Duodenal mucosa (tissue), 2 donors: Measurements from ENCODE around the gene CROCC2.

Experiments
- H3K27ac ChIP-seq: one replicate; pipeline ENCODE4 v1.7.0; 2013; ENCODE audit warnings: low read depth, low read length
- H3K27me3 ChIP-seq, 2 donors: one replicate each; pipeline ENCODE4 v1.7.0; 2013; ENCODE audit warnings: low read length in 2 of 2, control low read depth in 1 of 2; ENCODE audit not compliant: insufficient read depth in 2 of 2, control insufficient read depth in 1 of 2
- H3K36me3 ChIP-seq, 2 donors: one replicate each; pipeline ENCODE4 v1.7.0; 2013; ENCODE audit warnings: low read length in 2 of 2, control low read depth in 1 of 2; ENCODE audit not compliant: insufficient read depth in 2 of 2, control insufficient read depth in 1 of 2
- H3K4me1 ChIP-seq, 2 donors: one replicate each; pipeline ENCODE4 v1.7.0; 2013; ENCODE audit warnings: low read length in 2 of 2, control low read depth in 1 of 2; ENCODE audit not compliant: insufficient read depth in 2 of 2, control insufficient read depth in 1 of 2
- H3K4me3 ChIP-seq, 2 donors: one replicate each; pipeline ENCODE4 v1.7.0; 2013; ENCODE audit warnings: low read length in 2 of 2, low read depth in 1 of 2
- H3K9ac ChIP-seq, 2 donors: one replicate each; pipeline ENCODE4 v1.7.0; 2013; ENCODE audit warnings: low read length in 2 of 2, low read depth in 1 of 2
- H3K9me3 ChIP-seq, 2 donors: one replicate each; pipeline ENCODE4 v1.7.0; 2013; ENCODE audit warnings: low read length in 2 of 2, control low read depth in 1 of 2; ENCODE audit not compliant: control insufficient read depth in 1 of 2

CROCC2 gene

DNA sequence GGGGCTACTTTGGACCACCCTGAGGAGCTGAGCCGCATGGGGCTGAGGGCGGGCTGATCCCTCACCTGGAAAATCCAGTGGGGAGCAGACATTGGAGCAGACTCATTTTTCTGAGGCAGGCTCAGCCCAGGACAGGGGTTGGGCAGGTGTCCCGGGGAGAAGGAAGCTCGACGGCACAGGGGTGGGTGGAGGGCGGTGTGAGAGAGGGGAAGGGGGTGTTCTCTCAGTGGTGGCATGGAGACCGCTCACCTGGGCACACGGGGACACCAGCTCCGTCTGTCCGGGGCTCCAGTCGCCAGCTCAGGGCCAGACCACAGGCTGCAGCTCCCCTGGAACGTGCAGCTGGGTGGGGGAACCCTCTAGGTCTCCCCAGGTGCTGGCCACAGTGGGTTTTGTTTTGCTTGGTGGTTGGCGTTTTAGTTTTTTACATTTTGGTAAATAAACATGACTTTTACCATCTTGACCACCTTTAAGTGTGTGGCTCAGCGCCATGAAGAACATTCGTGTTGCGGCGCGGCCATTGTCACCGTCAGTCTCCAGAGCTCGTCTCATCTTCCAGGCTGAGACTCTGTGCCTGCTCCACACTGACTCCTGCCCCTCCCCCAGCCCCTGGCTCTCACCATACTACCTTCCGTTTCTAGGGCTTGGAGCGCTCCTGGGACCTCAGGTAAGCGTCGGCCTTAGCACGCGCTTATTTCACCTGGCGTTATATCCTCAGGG, 5.8 kb upstream of the CROCC2 start:
- Histone ChIP-seq H3K9ac (no peak overlapping the region), H3K4me1 (peaks cover 19 to 36% of the 10 kb centered on the region in 2 donors), H3K4me3 (no peak overlapping the region), H3K27me3 (no peaks in the 10 kb centered on the region), H3K9me3 (no peaks in the 10 kb centered on the region), H3K27ac (no peak overlapping the region), H3K36me3 (no peaks in the 10 kb centered on the region)

DNA sequence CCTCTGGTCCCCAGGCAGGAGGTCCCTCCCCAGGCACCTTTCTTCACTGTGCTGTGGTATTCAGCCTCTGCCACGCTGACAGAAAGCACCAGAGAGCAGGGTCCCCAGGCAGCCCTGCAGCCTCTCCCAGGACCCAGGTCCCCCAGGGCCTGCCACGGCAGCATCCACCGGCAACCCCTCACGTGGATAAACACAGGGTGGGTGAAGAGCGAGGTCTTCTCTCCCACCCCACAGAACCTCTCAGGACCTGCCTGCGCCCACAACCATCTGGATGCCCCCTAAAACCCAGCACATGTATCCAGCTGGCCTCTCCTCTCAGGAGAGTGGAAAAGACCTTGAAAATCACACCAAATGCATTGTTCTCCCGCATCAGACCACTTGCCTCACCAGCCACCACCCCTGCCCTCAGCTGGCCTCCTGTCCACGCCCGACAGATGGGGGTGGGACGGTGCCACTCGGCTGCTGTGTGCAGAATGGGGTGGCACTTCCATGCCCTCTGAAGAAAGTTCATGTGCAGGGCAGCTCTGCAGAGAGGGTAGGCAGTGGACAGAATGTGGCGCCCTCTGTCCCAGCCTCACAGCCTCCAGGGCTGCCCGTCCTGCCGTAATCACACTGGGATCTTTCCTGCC, 4.0 kb upstream of the CROCC2 start:
- Histone ChIP-seq H3K36me3 (no peaks in the 10 kb centered on the region), H3K4me3 (no peak overlapping the region), H3K9me3 (no peaks in the 10 kb centered on the region), H3K27ac (no peak overlapping the region), H3K4me1 (peaks cover 8 to 26% of the 10 kb centered on the region in 2 donors), H3K27me3 (no peaks in the 10 kb centered on the region), H3K9ac (no peak overlapping the region)

DNA sequence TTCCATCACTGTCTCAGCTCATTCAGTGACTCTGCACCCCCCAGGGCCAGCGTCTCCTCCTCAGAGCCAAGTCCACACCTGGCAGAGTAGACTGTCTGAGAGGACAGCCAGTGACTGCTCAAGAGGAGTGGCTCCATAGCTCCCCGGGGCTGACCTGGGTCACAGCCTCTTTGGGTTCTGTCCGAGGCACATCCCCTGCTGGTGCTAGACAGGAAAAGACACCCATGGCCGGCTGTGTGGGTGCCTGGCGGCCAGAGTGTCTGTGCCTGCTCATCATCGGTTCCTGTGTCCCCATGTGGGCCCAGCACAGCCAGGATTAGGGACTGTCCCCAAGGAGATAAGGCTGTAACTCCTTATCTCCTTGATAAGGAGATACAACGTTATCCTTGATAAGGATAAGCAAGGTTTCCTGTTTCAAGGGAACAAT, 3.5 kb upstream of the CROCC2 start:
- no peaks in the 10 kb centered on the region for H3K36me3 ChIP-seq
- no peaks in the 10 kb centered on the region for H3K9me3 ChIP-seq
- H3K4me1 ChIP-seq, result peaks cover 3 to 20% of the 10 kb centered on the region in 2 donors
- no peaks in the 10 kb centered on the region for H3K27me3 ChIP-seq
- H3K9ac ChIP-seq, result no peak overlapping the region
- H3K4me3 ChIP-seq, result no peak overlapping the region
- no peak overlapping the region for H3K27ac ChIP-seq

DNA sequence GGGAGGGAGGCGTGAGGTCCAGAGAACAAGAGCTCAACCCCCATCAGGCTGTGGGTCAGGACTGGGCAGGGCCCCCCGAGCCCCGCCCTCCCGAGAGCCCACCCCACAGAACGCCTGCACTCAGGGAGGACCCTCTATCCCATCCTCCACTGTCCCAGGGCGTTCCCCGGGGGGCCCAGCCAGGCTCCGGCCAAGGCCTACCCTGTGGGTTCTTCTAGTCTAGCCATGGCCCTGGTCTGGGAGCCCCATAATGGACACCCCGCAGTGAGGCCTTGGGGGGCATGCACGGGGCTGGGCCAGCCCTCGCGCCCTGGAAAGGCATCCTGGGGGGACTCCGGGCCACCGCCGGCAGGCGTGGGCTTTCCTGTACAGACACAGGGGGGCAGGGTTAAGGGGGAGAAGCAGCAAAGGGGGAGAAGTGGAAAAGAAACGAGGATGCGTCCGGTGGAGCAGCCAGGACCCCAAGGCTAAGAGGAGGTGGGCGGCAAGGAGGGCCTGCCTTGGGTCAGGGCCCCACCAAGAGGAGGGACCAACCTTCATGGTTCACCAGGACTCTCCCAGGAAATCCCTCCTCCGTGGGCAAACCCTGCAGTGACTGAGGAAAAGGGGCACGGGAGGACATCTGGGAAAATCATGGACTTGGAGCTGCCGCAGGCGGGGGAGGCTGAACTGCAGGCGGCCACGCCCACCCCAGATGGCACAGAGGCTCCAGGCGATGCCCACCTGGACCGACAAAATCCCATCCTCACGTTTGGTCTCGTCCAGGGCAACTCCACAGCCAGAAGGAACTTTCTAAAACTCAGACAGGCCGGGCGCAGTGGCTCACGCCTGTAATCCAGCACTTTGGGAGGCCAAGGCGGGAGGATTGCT, 2.7 kb upstream of the CROCC2 start:
- H3K27ac ChIP-seq, result no peak overlapping the region
- peaks cover 0 to 14% of the 10 kb centered on the region in 2 donors for H3K4me1 ChIP-seq
- no peaks in the 10 kb centered on the region for H3K36me3 ChIP-seq
- no peaks in the 10 kb centered on the region for H3K9me3 ChIP-seq
- no peak overlapping the region for H3K4me3 ChIP-seq
- H3K27me3 ChIP-seq, result no peaks in the 10 kb centered on the region
- H3K9ac ChIP-seq, result no peak overlapping the region

DNA sequence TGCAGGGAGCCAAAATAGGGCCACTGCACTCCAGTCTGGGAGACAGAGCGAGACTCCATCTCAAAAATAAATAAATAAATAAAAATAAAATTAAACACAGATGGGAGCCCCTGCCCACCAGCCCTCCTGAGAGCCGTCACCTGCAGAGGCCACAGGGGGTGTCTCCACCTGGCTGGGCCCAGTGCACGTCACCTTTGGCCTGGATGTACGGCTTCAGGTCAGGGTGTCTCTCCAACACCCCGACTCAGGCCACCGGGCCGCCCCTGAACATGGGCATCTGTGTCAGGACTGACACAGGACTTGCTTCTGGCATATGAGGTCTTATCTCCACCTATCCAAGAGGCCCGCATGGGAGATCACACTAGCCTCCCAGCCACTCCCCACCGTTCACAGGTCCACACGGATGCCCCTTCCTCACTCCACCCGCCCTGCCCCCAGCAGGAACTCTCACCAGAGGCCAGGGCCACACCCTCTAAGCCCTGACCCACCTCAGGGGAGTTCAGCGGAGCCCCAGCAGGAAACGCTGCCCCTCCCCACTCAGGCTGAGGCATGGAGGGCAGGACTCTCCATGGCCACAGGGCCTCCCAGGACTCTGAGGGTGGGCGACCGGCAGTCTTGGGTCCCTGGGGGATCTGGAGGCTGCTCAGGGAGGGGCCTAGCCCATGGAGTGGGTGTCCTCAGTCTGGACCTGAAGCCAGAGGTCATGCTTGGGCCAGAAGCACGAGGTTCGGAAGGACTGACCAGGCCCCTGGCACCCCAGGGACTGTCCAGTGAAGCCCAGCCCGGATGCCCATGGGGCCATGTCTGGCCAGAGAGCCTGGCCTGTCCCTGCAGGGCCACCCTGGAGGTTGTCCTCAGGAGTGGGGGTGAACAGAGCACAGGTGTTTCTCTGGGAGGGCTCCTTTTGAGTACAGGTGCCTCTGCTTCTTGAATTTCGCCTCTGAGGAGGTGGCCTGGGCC, 1.6 kb upstream of the CROCC2 start:
- Histone ChIP-seq H3K9ac (no peak overlapping the region), H3K27me3 (no peaks in the 10 kb centered on the region)

DNA sequence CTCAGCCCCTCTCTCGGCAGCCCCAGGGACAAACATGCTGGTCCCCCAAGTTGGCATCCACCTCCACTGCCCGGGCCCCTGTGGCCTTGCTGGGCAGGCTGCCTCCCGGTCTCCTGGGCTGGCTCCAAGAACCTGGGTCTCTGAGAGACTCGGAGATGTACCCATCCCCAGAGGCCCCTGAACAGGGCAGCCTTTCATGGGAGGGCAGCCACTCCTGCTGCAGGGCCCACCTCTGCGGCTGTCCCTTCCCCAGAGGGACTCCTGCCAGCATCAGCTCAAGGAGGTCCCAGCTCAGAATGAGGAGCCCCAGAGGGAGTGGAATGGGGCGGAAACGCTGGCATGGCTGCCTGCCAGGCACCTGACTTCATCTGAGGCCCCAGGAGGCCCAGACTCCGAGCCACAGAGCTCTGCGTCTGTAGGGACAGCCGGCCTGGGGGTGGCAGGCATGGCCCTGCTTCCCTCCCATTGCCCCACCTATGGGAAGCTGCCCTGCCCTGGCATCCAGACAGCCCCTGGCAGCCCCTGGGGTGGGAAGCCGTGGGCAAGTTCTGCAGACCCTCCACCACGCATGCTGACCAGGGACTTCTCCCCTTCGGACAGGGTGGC, 857 bp upstream of the CROCC2 start:
- Histone ChIP-seq H3K9me3 (no peaks in the 10 kb centered on the region), H3K36me3 (no peaks in the 10 kb centered on the region), H3K4me1 (peaks cover 11 to 22% of the 10 kb centered on the region in 2 donors), H3K9ac (no peak overlapping the region), H3K4me3 (no peak overlapping the region), H3K27me3 (no peaks in the 10 kb centered on the region), H3K27ac (no peak overlapping the region)

More for the DNA sequence above, 1.6 kb upstream of the CROCC2 start:
- H3K27ac ChIP-seq, result no peak overlapping the region
- peaks cover 3 to 17% of the 10 kb centered on the region in 2 donors for H3K4me1 ChIP-seq
- no peaks in the 10 kb centered on the region for H3K36me3 ChIP-seq
- no peaks in the 10 kb centered on the region for H3K9me3 ChIP-seq
- no peak overlapping the region for H3K4me3 ChIP-seq

DNA sequence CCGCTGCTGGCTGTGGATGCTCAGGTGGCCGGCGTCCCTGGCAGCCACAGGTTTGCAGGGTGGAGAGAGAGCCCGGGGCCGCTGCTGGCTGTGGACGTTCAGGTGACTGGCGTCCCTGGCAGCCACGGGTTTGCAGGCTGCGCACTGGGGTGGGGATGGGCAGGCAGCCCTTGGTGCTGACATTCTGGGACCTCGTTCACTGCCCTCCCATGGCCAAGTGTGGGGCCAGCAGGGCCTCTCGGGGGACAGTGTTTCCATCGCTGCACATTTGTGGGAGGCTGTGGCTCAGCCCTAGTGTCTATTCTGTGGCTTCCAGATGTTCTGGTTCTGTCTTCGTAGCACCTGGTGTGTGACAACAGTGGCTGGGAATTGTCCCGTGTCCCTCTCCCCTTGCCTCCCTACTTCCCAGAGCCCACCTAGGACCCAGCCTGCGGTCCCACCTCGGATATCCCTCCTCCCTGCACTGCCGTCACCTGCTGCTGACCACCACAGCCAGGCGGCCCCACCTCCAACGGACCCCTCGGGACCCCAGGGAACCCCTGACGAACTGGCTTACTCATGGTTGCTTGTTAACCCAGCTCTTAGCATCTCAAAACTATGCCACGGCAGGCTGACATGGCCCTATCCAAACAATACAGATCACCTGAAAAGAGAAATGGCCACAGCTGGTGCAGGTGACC, 915 bp downstream of the CROCC2 start:
- Histone ChIP-seq H3K4me1 (peaks cover 11 to 22% of the 10 kb centered on the region in 2 donors), H3K27ac (no peak overlapping the region), H3K36me3 (no peaks in the 10 kb centered on the region), H3K4me3 (no peak overlapping the region), H3K27me3 (no peaks in the 10 kb centered on the region), H3K9me3 (no peaks in the 10 kb centered on the region), H3K9ac (no peak overlapping the region)

DNA sequence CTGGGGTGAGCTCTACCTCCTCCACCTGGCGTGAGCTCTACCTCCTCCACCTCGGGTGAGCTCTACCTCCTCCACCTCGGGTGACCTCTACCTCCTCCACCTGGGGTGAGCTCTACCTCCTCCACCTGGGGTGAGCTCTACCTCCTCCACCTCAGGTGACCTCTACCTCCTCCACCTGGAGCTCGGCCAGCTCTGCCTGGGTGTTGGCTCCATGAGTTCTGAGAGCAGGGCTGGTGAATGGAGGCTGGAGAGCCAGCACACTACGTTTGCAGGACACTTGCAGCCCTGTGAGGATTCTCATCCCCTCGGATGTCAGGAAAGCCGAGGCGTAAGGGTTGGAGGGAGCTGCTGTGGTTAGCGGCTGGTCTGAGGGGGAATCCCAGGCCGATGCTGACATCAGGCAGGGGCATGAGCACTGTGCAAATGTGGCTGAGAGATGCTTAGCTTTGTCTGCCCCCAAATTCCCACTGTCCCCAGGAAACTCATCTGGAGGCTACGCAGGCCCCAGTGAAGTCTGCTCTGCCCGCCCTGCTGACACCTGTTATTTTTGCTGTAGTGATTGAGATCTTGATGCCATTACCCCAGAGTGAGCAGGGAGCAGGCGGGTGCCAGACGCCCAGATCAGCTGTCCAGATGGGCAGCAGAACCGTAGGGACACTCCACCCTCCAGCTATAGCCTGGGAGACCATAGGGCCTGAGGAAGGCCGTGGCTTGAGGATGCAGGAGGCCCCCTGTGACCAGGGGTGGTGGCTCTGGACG, 3.3 kb downstream of the CROCC2 start:
- H3K9ac ChIP-seq, result no peak overlapping the region

More for the DNA sequence above, 3.3 kb downstream of the CROCC2 start:
- no peak overlapping the region for H3K27ac ChIP-seq
- no peaks in the 10 kb centered on the region for H3K36me3 ChIP-seq
- H3K9me3 ChIP-seq, result no peaks in the 10 kb centered on the region
- H3K4me3 ChIP-seq, result no peak overlapping the region
- peaks cover 11 to 15% of the 10 kb centered on the region in 2 donors for H3K4me1 ChIP-seq
- no peaks in the 10 kb centered on the region for H3K27me3 ChIP-seq
